Suprapubic skin (tissue), 4 donors: ENCODE results near the gene GRK5. TPM values are rescaled to one million over a fixed set of nuclear protein-coding genes. Genes with fewer than 3 reads are reported as not detected.

ENCODE experiments used
- DNase-seq, 2 donors: peaks; one replicate each; pipeline ENCODE4 v3.0.0-alpha.2; 2019; ENCODE audit warnings: low spot score in 2 of 2
- H3K27ac ChIP-seq: fragments of 200-600 bp; sonication (generic); one replicate; pipeline ENCODE4 v1.5.1; 2019
- H3K27me3 ChIP-seq: fragments of 200-600 bp; sonication (generic); one replicate; pipeline ENCODE4 v1.5.1; 2019
- H3K36me3 ChIP-seq: fragments of 200-600 bp; sonication (generic); one replicate; pipeline ENCODE4 v1.5.1; 2019
- H3K4me1 ChIP-seq: fragments of 200-600 bp; sonication (generic); one replicate; pipeline ENCODE4 v1.5.1; 2019
- H3K4me3 ChIP-seq: fragments of 200-600 bp; sonication (generic); one replicate; pipeline ENCODE4 v1.5.1; 2019; ENCODE audit warnings: mild to moderate bottlenecking
- H3K9me3 ChIP-seq: fragments of 200-600 bp; sonication (generic); one replicate; pipeline ENCODE4 v1.5.1; 2019
- CTCF ChIP-seq, 2 donors: fragments of 200-600 bp in 1 of 2; fragments of 450-650 bp in 1 of 2; sonication (generic) in 1 of 2; IDR thresholded peaks; one replicate each; pipeline ENCODE4 v1.5.1; 2016 to 2019; ENCODE audit warnings: antibody characterized with exemption in 2 of 2, mild to moderate bottlenecking in 1 of 2, moderate library complexity in 1 of 2
- EP300 ChIP-seq: sonication (generic); formaldehyde crosslinking; IDR thresholded peaks from one replicate; pipeline ENCODE4 v1.6.1; 2017; ENCODE audit warnings: antibody characterized with exemption
- POLR2A ChIP-seq, 2 donors: fragments of 450-650 bp; IDR thresholded peaks; one replicate each; pipeline ENCODE4 v1.6.1; 2017; ENCODE audit warnings: antibody characterized with exemption in 2 of 2, mild to moderate bottlenecking in 2 of 2, moderate library complexity in 2 of 2
- POLR2AphosphoS5 ChIP-seq, 3 donors: sonication (generic); formaldehyde crosslinking; IDR thresholded peaks; one replicate each; pipeline ENCODE4 v1.6.1; 2017; ENCODE audit warnings: antibody characterized with exemption in 3 of 3
- WGBS: methylation state at CpG from one replicate; pipeline ENCODE4 v1.1.5; 2018; 5-methylcytosine and 5-hydroxymethylcytosine counted together
- total RNA-seq, 4 donors: library from RNA; depleted of rRNA; stranded (reverse); fragments of >200 nt; gene quantifications; one replicate each; pipeline ENCODE4 v1.1.0, GENCODE V29; 2016

GRK5 gene
- total RNA-seq, 4 donors from 2014 or later: 4.8 to 9.0 (median 6.7) TPM

- no peak overlapping the region for H3K27ac ChIP-seq
- 97% methylated on average over 4 of the region's 4 CpGs for WGBS
- peak in 1 of 2 donors; percentile 54 for DNase-seq
- TF ChIP-seq CTCF (IDR thresholded peaks at IDR 0.05) (no peak), POLR2AphosphoS5 (IDR thresholded peaks at IDR 0.05) (no peak), POLR2A (IDR thresholded peaks at IDR 0.05) (no peak), EP300 (no peak)
- H3K27me3 ChIP-seq: no peaks in the 10 kb centered on the region
- peaks cover 32% of the 10 kb centered on the region for H3K4me1 ChIP-seq
- H3K9me3 ChIP-seq: no peaks in the 10 kb centered on the region
- H3K36me3 ChIP-seq: peaks cover 5% of the 10 kb centered on the region
- H3K4me3 ChIP-seq: no peak overlapping the region
Measured at GRCh38 chr10:119442758-119443060, 235.3 kb downstream of the GRK5 start.

- TF ChIP-seq EP300 (no peak), CTCF (IDR thresholded peaks at IDR 0.05) (no peak), POLR2AphosphoS5 (IDR thresholded peaks at IDR 0.05) (no peak), POLR2A (IDR thresholded peaks at IDR 0.05) (no peak)
- DNase-seq: peak in 1 of 2 donors; percentile 57
- peaks cover 35% of the 10 kb centered on the region for H3K4me1 ChIP-seq
- no peak overlapping the region for H3K4me3 ChIP-seq
- peaks cover 12% of the 10 kb centered on the region for H3K36me3 ChIP-seq
- 97% methylated on average over 15 of the region's 15 CpGs for WGBS
- H3K9me3 ChIP-seq: no peaks in the 10 kb centered on the region
- no peak overlapping the region for H3K27ac ChIP-seq
- no peaks in the 10 kb centered on the region for H3K27me3 ChIP-seq
Measured at GRCh38 chr10:119443441-119443840, 236.1 kb downstream of the GRK5 start.

- no peaks in the 10 kb centered on the region for H3K27me3 ChIP-seq
- H3K27ac ChIP-seq: no peak overlapping the region
- peaks cover 34% of the 10 kb centered on the region for H3K4me1 ChIP-seq
- WGBS: 94% methylated on average over 8 of the region's 12 CpGs
- peaks cover 12% of the 10 kb centered on the region for H3K36me3 ChIP-seq
- TF ChIP-seq EP300 (no peak), POLR2AphosphoS5 (IDR thresholded peaks at IDR 0.05) (no peak), POLR2A (IDR thresholded peaks at IDR 0.05) (no peak), CTCF (IDR thresholded peaks at IDR 0.05) (no peak)
- no peaks in the 10 kb centered on the region for H3K9me3 ChIP-seq
- peak in 1 of 2 donors; percentile 60 for DNase-seq
- no peak overlapping the region for H3K4me3 ChIP-seq
Measured at GRCh38 chr10:119443970-119444660, 236.7 kb downstream of the GRK5 start.

GRCh38 chr10:119444866-119445265 lies 237.5 kb downstream of the GRK5 start:
- Histone ChIP-seq H3K9me3 (no peaks in the 10 kb centered on the region), H3K27ac (no peak overlapping the region), H3K4me1 (peaks cover 34% of the 10 kb centered on the region), H3K4me3 (no peak overlapping the region), H3K36me3 (peaks cover 12% of the 10 kb centered on the region), H3K27me3 (no peaks in the 10 kb centered on the region)
- 71% methylated on average over 6 of the region's 10 CpGs for WGBS
- DNase-seq: peak in 1 of 2 donors; percentile 63
- TF ChIP-seq POLR2A (IDR thresholded peaks at IDR 0.05) (no peak), POLR2AphosphoS5 (IDR thresholded peaks at IDR 0.05) (no peak), EP300 (no peak), CTCF (IDR thresholded peaks at IDR 0.05) (no peak)

GRCh38 chr10:119445311-119445934 lies 238.1 kb downstream of the GRK5 start:
- peaks cover 12% of the 10 kb centered on the region for H3K36me3 ChIP-seq
- DNase-seq: peak; percentile 93 to 94
- no peak overlapping the region for H3K27ac ChIP-seq
- H3K9me3 ChIP-seq: no peaks in the 10 kb centered on the region
- WGBS: 35% methylated on average over 7 of the region's 10 CpGs
- peak; percentile 78 to 96 for TF ChIP-seq CTCF (IDR thresholded peaks at IDR 0.05)
- no peak for TF ChIP-seq POLR2A (IDR thresholded peaks at IDR 0.05)
- no peak for TF ChIP-seq EP300
- no peak for TF ChIP-seq POLR2AphosphoS5 (IDR thresholded peaks at IDR 0.05)
- peaks cover 37% of the 10 kb centered on the region for H3K4me1 ChIP-seq
- H3K4me3 ChIP-seq: no peak overlapping the region
- no peaks in the 10 kb centered on the region for H3K27me3 ChIP-seq
